Measurements from ENCODE around the gene TOMM20L.

The TOMM20L gene

DNA sequence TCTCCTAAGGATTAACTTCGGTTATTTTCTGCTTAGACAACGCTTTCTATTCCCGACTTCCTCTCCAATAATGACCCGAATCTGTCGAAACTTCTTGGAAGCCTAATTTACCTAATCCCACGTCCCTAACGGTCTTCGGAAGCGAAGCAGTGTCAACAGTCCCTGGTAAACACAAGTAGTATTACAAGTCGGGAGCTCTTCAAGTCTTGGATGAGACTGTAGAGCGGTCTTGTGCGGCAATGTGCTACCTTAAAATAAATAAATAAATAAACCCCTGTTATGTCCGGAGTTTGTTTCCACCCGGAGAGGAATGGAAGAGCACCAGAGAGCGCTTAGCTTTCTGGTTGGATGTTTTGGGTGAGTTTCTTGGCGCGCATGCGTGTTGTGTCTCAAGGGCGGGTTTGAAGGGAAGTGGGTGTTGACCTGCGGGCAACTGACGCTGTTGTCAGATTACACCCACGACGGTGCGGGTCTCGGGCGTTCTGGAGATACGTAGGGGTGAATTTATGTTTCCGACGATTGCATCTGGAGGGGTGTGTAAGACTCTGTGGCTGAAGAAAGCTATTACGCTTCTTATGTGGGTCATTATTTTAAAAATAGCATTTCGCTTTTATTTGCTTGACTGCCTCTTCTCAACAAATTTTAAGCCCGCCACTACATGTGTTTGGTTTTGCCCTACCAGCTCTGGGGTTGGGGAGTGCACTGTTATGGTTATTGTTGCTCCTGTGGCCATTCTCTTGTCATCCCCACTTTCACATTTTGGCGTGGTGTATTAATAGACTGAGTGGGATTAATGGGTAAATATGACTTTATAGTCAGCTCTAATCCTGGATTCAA is 31.8 kb downstream of the TOMM20L start, which contains the start of the genes KIAA0586 and TIMM9:
Gene KIAA0586 (plus strand): TSS at position 439 of the 837 bp plus-strand sequence. CDS start 546 bp downstream, outside the sequence.
Gene TIMM9 (minus strand): TSS at position 251 of the 837 bp plus-strand sequence. CDS start 15,586 bp downstream, outside the sequence.
- peak; percentile 87 to 93 for DNase-seq (ENCODE audit: low read depth in 2 of 2)

DNA sequence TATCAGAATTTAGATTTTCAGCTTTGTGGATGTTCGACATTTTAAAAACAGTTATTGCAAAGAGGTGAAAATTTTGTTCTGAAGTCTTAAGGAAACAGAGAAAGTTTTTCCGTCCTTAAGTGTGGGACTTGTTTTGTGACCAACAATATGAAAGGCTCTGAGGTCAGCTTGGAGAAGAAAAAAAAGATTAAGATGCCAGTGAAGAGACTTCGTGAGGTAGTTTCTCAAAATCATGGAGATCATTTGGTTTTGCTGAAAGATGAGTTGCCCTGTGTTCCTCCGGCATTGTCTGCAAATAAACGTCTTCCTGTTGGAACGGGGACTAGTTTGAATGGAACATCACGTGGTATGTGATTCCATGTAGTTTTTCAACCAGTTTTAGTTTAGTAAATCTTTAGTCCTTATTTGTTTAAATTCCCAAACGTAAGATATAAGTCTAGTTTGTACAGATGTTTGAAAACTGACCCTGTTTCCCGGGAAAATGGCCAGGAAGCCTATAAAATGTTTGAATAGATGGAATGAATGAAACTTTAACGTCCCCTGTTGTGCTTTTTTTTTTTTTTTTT is 32.5 kb downstream of the TOMM20L start:
- DNase-seq (ENCODE audit: low read depth in 2 of 2), result no peak

DNA sequence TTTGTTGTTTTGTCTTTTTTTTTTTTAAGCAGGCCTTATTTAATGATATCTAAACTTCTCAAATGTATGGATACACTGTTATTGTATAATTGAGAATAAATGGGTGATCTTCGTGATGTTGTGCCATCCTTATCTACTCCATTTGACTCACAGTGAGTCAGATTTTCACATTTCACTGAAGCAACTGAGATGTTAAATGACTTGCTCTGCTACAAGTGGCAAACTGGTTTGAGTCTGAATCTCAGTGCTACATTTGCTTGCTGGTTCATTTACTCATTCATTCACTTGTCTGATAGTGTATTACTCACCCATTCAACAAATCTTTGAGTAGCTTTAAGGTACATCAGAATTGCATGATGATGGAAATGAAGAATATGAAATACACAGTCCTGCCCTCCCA is 34.4 kb downstream of the TOMM20L start:
- DNase-seq (ENCODE audit: low read depth in 2 of 2), result no peak

DNA sequence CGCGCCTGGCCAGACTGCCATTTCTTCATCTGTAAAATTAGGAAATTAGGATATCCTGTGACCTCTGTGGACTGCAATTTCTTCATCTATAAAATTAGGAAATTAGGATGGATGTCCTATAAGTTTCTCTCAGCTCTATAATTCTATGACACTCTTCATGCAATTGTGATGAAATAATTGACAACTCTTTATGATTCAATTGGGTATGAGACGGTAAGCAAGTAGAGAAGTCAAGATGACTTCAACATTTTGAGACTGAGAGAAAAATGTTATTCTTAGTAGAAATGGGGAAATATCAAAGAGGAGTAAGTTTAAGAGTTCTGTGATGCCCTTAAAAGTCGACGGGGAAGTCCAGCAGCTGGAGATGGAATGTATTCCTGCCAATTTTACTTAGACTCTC is 43.7 kb downstream of the TOMM20L start:
- no peak for DNase-seq (ENCODE audit: low read depth in 2 of 2)

DNA sequence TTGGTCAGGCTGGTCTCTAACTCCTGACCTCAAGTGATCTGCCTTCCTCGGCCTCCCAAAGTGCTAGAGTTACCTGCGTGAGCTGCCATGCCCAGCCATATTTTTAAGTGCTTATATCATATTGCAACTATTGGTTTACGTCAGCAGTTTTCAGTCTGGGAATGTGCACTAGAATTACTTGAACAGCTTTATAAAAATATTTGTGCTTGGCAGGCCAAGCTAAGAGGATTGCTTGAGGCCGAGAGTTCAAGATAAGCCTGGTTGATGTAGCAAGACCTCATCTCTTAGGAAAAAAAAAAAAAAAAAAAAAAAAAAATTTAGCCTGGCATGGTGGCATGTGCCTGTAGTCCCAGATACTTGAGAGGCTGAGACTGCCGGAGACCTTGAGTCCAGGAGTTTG is 48.9 kb downstream of the TOMM20L start:
- DNase-seq (ENCODE audit: low read depth in 2 of 2), result no peak

DNA sequence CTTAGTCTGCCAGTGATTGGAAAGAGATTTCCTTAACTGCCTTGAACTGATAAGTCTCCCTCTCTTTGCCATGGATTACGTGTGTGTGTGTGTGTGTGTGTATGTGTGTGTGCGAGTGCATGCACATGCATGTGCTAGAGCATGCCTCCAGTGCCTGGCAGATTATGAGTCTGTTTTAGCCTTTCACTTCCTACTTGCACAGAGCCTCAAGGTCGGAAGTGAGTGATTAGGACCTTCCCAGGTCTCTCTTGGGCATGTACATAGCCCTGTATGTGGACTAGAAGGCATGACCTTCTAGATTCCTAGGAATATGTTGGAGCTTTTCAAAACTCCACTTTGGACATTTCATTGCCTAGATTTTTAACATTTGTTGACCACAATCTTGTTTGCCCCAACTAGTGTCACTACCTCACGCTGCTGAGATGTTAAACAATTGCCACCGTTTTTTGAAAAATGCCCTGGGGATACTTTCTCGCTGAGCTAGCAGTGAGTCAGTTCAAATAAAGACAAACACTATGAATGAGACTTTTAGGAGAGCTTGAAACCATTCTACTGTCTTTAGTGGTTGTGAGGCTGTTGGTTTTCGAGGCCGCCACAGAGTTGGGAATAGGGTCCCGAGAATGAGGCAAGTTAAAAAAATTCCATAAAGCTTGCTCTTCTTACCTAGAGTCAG is 60.0 kb downstream of the TOMM20L start:
- no peak for DNase-seq (ENCODE audit: low read depth in 2 of 2)
